Muscle of back (tissue), 11 donors: Measurements from ENCODE around the gene SH3PXD2A. TPM values are rescaled to one million over a fixed set of nuclear protein-coding genes. Genes with fewer than 3 reads are reported as not detected.
A peak's percentile ranks its signal among the peaks of the same experiment; 100 is the strongest.

Source experiments
- DNase-seq, 3 donors: peaks; one replicate each; pipeline versions ENCODE4 v3.0.0 to v3.0.0-alpha.2; 2013
- polyA plus RNA-seq, 10 donors: library from polyadenylated mRNA; unstranded; fragments of 120-200 nt; gene quantifications; one replicate each; pipeline ENCODE4 v1.2.1, GENCODE V29; 2013; ENCODE audit not compliant: insufficient read length in 10 of 10

Gene SH3PXD2A
- polyA plus RNA-seq, 10 donors, result 72.3 to 88.0 (median 76.6) TPM

GRCh38 chr10:103590060-103590459 is 265.3 kb downstream of the SH3PXD2A start:
- DNase-seq, result no peak

DNA sequence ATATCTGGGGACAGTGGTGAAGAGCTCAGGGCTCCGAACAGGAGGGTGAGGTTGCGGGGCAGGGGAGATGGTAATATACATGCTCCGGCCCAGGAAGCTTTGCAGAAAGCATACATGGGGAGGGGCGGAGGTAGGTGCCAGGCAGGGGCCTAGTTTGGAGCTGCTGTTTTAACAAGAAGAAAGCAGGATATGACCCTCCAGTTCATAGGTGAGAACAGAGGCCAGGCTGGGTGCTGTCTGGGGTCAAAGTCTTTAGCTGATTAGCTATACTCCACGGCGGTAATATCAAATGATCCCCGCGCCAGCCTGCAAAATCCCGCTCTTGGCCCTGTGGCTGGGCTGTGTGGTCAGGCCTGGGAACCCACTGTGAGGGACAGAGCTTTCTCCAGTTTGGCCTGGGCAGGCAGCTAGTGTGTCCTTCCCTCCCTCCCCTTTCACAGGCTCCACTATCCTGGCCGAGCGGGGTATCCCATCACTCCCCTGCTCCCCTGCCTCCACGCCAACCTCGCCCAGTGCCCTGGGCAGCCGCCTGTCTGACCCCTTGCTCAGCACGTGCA is 266.2 kb downstream of the SH3PXD2A start:
- no peak for DNase-seq

DNA sequence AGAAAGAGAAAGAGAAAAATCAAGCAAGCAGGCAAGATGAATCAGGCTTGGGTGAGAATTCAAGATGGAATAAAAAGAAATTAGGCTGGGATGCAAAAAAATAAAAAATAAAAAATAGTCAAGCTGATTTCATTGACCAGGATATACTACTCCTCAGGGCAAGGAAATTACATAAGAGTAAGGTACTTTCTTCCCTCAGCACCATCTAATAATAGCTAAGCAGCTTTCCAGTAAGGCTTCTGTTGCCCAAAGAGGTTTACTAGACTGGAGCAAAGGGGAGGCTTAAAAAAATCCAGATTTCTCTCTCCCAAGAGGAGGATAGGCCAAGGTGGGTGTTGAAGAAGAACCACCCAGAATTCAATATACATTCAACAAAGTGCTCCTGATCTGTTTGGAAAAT is 268.3 kb downstream of the SH3PXD2A start:
- no peak for DNase-seq

GRCh38 chr10:103585011-103585405 is 270.4 kb downstream of the SH3PXD2A start:
- no peak for DNase-seq

DNA sequence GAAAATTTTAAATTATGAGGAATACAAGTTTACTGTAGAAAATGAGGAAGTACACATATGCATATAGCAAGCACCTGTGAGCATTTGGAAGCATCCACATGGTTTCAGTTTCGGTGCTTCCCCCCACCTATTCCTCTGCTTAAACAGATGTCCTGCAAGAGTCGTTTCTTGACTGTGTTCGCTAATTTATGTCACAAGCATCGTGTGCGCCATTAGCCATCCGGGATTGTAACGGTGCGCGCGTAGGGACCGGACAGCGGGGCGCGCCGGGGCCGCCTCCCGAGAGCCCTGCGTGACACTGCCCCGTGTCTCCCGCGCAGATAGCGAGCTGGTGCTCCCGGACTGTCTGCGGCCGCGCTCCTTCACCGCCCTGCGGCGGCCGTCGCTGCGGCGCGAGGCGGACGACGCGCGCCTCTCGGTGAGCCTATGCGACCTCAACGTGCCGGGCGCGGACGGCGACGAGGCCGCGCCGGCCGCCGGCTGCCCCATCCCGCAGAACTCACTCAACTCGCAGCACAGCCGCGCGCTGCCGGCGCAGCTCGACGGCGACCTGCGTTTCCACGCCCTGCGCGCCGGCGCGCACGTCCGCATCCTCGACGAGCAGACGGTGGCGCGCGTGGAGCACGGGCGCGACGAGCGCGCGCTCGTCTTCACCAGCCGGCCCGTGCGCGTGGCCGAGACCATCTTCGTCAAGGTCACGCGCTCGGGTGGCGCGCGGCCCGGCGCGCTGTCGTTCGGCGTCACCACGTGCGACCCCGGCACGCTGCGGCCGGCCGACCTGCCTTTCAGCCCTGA is 271.0 kb downstream of the SH3PXD2A start:
- DNase-seq, result peak; percentile 60 to 93 (median 84)

DNA sequence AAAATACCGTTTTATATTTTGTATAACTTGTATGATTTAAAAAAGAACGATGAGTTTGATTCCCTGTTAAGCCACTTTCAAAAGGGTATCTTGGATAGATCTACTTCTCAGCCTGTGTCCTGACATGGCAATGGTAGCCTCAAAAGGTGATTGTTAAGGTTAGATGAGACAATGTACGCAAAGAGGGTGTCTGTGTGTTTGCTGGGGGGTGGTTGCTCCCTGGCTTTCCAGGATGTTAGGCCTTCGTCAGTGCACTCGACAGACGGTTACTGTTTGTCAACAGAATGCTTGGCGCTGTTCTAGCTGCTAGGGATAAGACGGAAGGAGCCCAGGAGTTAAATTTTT is 271.5 kb downstream of the SH3PXD2A start:
- no peak for DNase-seq

- DNase-seq, result no peak
Observed at GRCh38 chr10:103582331-103583123, 272.8 kb downstream of the SH3PXD2A start.

GRCh38 chr10:103581499-103581898 is 273.9 kb downstream of the SH3PXD2A start:
- no peak for DNase-seq

- DNase-seq, result peak; percentile 60 to 71 (median 68)
Observed at GRCh38 chr10:103580430-103580829, 274.9 kb downstream of the SH3PXD2A start.

GRCh38 chr10:103580011-103580410 is 275.4 kb downstream of the SH3PXD2A start:
- no peak for DNase-seq

DNA sequence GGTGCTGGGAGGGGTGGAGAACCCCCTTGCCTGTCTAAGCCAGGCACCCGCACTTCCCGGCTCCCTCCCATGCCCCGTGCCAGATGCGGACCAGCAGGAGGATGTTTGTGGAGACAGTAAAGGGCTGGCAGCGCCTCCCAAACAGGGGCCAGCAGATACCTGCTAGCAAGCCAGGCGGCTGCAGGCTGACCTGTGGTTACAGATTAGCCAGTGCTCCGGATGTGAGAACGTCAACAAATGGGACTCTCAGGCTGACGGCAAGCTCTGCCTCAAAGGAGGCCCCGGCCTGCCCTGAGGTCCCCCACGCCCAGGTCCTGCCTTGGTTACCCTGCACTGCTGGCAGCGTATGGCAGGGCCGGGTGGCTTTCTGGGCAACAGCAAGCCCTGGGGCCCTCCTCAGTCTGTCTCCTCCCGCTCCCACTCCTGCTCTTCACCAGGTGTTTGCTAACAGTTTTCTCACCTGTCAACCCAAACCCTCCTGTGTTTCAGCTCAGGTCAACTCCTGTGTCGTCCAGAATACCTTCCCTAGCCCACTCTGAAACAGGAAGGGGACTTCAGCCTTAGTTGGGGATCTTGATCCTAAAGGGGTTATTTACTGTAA is 276.5 kb downstream of the SH3PXD2A start:
- no peak for DNase-seq

GRCh38 chr10:103576862-103577261 is 278.5 kb downstream of the SH3PXD2A start:
- no peak for DNase-seq

DNA sequence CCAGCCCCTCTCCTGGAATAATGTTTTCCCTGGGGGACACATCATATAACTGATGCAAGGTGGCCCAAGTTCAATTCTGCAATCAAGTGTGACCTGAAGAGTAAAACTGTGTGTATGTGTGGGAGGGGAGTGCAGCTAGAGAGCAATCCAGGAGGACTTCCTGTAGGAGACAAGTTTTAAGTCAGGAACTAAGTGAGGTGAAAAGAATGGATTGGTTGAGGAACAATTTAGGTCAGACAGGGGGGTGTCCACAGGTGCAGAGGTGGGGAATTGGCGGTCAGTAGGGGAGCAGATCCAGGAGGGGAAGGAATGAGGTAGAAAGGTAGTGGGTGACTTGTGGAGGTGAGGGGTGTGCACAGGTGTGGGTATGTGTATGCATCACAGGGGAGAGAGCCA is 279.3 kb downstream of the SH3PXD2A start:
- no peak for DNase-seq

GRCh38 chr10:103575416-103576075 is 279.8 kb downstream of the SH3PXD2A start:
- no peak for DNase-seq

DNA sequence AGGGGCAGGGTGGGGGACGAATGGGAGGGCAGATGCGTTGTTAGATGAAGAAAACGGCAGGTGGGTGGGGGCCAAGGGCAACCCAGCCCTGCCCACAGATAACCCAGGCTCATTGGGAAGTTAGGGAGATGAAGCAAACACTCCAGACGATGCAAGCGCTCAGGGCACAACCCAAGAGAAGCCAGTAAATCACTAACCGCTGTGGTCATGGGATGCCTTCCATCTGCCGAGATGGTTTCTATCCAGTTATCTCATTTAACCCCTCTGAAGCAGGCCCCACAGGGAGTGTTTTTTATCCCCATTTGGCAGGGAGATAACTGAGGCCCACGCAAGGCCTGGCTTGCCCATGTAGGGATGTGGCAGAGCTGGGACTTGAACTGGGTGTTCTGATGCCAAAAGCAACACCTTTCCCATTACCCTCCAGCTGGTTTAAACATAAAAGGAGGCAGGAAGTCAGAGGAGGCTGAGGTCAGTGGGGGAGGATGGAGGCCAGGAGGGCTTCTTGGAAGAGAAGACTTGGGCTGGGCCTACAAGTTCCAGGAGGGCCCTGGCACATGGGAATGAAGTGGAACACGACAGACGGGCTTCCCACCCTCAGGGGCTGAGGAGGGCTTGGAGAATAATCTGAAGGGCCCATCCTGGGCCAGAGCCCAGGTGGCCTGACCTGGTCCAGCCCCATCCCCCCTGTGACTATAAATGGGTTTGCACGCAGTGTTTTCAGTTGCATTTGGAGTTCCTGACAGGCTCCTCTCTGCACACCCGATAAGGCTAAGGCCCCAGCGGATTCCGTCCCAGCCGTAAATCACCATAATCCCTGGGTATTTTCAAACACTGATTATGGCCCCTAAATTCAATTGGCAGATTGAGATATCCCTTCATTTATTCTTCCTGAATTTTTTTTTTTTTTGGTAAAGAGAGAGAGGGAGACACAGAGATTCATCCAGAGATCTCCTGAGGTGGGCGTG is 281.0 kb downstream of the SH3PXD2A start:
- no peak for DNase-seq

DNA sequence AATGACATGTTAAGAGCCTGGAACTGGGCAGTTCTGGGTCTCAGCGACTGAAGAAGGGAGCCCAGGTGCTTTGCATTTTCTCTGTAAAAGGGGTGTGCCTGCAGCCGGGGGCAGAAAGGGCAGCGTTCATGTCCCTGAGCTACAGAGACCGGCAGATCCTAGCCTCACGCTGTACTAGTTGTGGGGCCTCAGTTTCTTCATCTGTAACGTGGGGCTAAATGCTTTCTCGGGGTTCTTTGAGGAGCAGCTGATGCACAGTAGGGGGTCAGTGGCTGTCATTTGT is 282.2 kb downstream of the SH3PXD2A start:
- no peak for DNase-seq

DNA sequence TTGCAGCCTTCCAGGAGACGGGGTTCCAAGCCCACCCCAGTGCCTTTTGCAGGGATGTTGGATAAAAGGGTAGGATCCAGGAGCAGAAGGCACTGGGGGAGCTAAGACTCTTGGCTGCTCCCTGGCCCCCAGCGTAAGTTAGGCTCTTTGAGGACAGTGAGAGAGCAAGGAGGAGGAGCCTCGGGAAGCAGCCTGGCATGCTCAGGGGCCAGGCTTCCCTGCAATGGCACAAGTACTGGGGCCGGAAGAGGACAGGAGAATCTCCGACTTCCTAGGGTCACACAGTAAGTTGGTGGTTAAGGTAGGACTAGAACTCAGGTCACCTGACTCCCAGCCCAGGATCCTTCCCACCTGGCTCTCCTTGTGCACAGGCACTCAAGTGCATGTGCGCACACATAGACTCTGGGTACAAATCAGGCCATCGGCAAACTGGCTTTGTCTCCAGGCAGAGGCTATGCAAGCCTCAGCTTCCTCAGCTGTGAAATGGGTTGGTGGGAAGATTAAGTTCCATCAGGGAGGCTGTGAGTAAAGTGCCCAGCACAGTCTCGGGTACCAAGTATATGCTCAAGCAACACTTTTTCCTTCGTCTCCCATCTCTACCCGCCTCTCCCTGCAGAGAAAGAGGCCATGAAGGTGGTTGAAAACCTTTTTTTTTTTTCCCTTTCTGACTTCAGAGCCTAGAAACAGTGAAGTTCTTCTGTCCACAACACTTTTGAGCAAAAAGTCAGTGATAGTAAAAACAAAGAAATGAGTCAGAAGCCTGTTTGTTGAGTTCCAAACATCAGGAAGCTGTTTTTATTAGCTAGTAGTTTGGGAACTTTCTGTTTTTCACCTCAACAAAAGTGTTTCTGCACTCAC is 282.8 kb downstream of the SH3PXD2A start:
- no peak for DNase-seq

GRCh38 chr10:103571656-103571975 is 283.8 kb downstream of the SH3PXD2A start:
- DNase-seq, result no peak

GRCh38 chr10:103570844-103571655 is 284.3 kb downstream of the SH3PXD2A start:
- DNase-seq, result no peak
